RWPE2 (cell line): ENCODE measurements around the gene SLFN11.
"Not testable (repeated sequence)": the region's sequence is repeated elsewhere in the genome, so short reads cannot be mapped to it uniquely, and the experiment has no call there.

ENCODE experiments used
- ATAC-seq: fragments of 200-7000 bp; cut with Tn5 transposase; 3 replicates; pipeline ENCODE4 v1.9.1; 2021; ENCODE audit warnings: low read depth
- DNase-seq: peaks from one replicate; pipeline ENCODE4 v3.0.0-alpha.2; 2020; ENCODE audit warnings: low spot score
- H3K27ac ChIP-seq: fragments of 450-650 bp; 2 replicates; pipeline ENCODE4 v1.5.1; 2017; ENCODE audit warnings: mild to moderate bottlenecking; ENCODE audit not compliant: poor library complexity, severe bottlenecking
- H3K27me3 ChIP-seq: fragments of 250-450 bp; sonication (Bioruptor Pico); 2 replicates; pipeline ENCODE4 v1.5.1; 2021; ENCODE audit warnings: mild to moderate bottlenecking, moderate library complexity; ENCODE audit not compliant: insufficient read depth, poor library complexity, severe bottlenecking
- H3K36me3 ChIP-seq: fragments of 250-450 bp; sonication (Bioruptor Pico); 2 replicates; pipeline ENCODE4 v1.5.1; 2020; ENCODE audit warnings: low read depth, mild to moderate bottlenecking, moderate library complexity
- H3K4me1 ChIP-seq: fragments of 250-450 bp; sonication (Bioruptor Pico); 2 replicates; pipeline ENCODE4 v1.5.1; 2021; ENCODE audit warnings: mild to moderate bottlenecking, moderate library complexity; ENCODE audit not compliant: insufficient read depth, poor library complexity, severe bottlenecking
- H3K4me3 ChIP-seq: fragments of 250-450 bp; sonication (Bioruptor Pico); 2 replicates; pipeline ENCODE4 v1.5.1; 2021; ENCODE audit warnings: mild to moderate bottlenecking, moderate library complexity; ENCODE audit not compliant: severe bottlenecking
- H3K9me3 ChIP-seq: fragments of 250-450 bp; sonication (Bioruptor Pico); 2 replicates; pipeline ENCODE4 v1.5.1; 2021; ENCODE audit warnings: mild to moderate bottlenecking, moderate library complexity; ENCODE audit not compliant: severe bottlenecking
- CTCF ChIP-seq: fragments of 450-650 bp; IDR thresholded peaks from one replicate; pipeline ENCODE4 v1.5.1; 2017; ENCODE audit warnings: mild to moderate bottlenecking, moderate library complexity; ENCODE audit not compliant: poor library complexity, severe bottlenecking

The SLFN11 gene

GRCh38 chr17:35373534-35373983 lies at the start of gene SLFN11:
Gene SLFN11 (minus strand): TSS chr17:35373621. CDS start chr17:35363807, 9,814 bp downstream.
- Histone ChIP-seq H3K4me1 (no peaks in the 10 kb centered on the region), H3K36me3 (no peaks in the 10 kb centered on the region), H3K27me3 (peaks cover 77% of the 10 kb centered on the region), H3K4me3 (peak within 1 kb of the TSS; percentile 30), H3K27ac (no peak within 1 kb of the TSS), H3K9me3 (no peaks in the 10 kb centered on the region)
- peak; percentile 51 for ATAC-seq
- no peak for TF ChIP-seq CTCF
- no peak for DNase-seq

GRCh38 chr17:35421069-35421468 lies 47.6 kb upstream of the SLFN11 start:
- not testable (repeated sequence) for H3K27ac ChIP-seq, ATAC-seq, H3K9me3 ChIP-seq, H3K4me3 ChIP-seq, H3K36me3 ChIP-seq, H3K4me1 ChIP-seq, DNase-seq
- peaks cover 35% of the 10 kb centered on the region for H3K27me3 ChIP-seq

GRCh38 chr17:35416659-35417058 lies 43.2 kb upstream of the SLFN11 start:
- H3K4me1 ChIP-seq: no peaks in the 10 kb centered on the region
- no peaks in the 10 kb centered on the region for H3K9me3 ChIP-seq
- no peak for TF ChIP-seq CTCF
- H3K4me3 ChIP-seq: no peak overlapping the region
- no peak for DNase-seq
- no peak for ATAC-seq
- H3K27me3 ChIP-seq: peaks cover 38% of the 10 kb centered on the region
- no peaks in the 10 kb centered on the region for H3K36me3 ChIP-seq
- no peak overlapping the region for H3K27ac ChIP-seq

GRCh38 chr17:35414707-35415106 lies 41.3 kb upstream of the SLFN11 start:
- not testable (repeated sequence) for H3K4me3 ChIP-seq, ATAC-seq, H3K9me3 ChIP-seq, H3K27ac ChIP-seq, DNase-seq, H3K4me1 ChIP-seq, H3K36me3 ChIP-seq
- H3K27me3 ChIP-seq: peaks cover 40% of the 10 kb centered on the region

- H3K4me3 ChIP-seq: no peak overlapping the region
- no peaks in the 10 kb centered on the region for H3K4me1 ChIP-seq
- no peak for TF ChIP-seq CTCF
- no peak for DNase-seq
- H3K27ac ChIP-seq: no peak overlapping the region
- H3K27me3 ChIP-seq: peaks cover 39% of the 10 kb centered on the region
- no peaks in the 10 kb centered on the region for H3K9me3 ChIP-seq
- ATAC-seq: no peak
- H3K36me3 ChIP-seq: no peaks in the 10 kb centered on the region
These were observed 40.8 kb upstream of the SLFN11 start for GRCh38 chr17:35414247-35414646.

GRCh38 chr17:35407531-35407930 lies 34.1 kb upstream of the SLFN11 start:
- Histone ChIP-seq H3K4me3 (no peak overlapping the region), H3K27ac (no peak overlapping the region), H3K36me3 (no peaks in the 10 kb centered on the region), H3K27me3 (peaks cover 43% of the 10 kb centered on the region), H3K9me3 (no peaks in the 10 kb centered on the region), H3K4me1 (no peaks in the 10 kb centered on the region)
- no peak for TF ChIP-seq CTCF
- ATAC-seq: no peak
- DNase-seq: no peak
